ENCODE data around the gene BBOF1. TPM values are rescaled to one million over a fixed set of nuclear protein-coding genes. Genes with fewer than 3 reads are reported as not detected.
A peak's percentile ranks its signal among the peaks of the same experiment; 100 is the strongest.

BBOF1 gene
- total RNA-seq, 2 experiments from 2014 or later: 1.6 to 1.9 TPM

DNA sequence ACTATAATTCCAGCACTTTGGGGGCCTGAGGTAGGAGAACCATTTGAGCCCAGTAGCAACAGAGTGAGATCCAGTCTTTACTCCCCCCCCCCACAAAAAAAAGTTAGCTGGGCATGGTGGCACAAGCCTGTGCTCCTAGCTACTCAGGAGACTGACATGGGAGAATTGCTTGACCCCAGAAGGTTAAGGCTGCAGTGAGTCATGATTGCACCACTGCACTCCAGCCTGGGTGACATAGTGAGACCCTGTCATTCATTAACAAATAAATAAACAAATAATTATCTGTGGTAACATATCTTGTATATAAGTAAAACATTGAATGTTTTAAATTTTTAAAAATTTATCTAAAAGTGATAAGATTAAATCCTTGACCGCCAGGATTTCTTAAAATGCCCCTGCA, 4.8 kb upstream of the BBOF1 start:
- peaks cover 7% of the 10 kb centered on the region for H3K4me1 Mint-ChIP-seq

DNA sequence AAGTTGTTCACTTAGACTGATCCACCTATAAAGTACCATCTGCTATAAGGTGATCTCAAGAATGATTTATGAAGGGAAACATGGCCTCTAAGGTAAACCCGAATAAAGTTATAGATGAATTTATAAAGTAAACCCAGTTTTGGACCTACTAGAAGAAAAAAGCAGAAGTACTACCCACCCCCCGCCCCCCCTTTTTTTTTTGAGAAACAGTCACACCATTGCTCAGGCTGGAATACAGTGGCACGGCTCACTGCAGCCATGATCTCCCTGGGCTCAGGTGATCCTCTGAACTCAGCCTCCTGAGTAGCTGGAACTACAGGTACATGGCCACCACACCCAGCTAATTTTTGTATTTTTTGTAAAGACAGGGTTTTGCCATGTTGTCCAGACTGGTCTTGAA, 4.0 kb upstream of the BBOF1 start:
- Mint-ChIP-seq H3K9me3 (no peaks in the 10 kb centered on the region), H3K4me1 (peaks cover 12% of the 10 kb centered on the region), H3K36me3 (peaks cover 2% of the 10 kb centered on the region), H3K27me3 (no peaks in the 10 kb centered on the region), H3K4me3 (no peak overlapping the region), H3K27ac (no peak overlapping the region)
- DNase-seq: no peak

More for the DNA sequence above, 4.8 kb upstream of the BBOF1 start:
- no peak for DNase-seq
- H3K9me3 Mint-ChIP-seq: no peaks in the 10 kb centered on the region
- H3K27me3 Mint-ChIP-seq: no peaks in the 10 kb centered on the region
- peaks cover 2% of the 10 kb centered on the region for H3K36me3 Mint-ChIP-seq
- no peak overlapping the region for H3K4me3 Mint-ChIP-seq
- H3K27ac Mint-ChIP-seq: no peak overlapping the region

DNA sequence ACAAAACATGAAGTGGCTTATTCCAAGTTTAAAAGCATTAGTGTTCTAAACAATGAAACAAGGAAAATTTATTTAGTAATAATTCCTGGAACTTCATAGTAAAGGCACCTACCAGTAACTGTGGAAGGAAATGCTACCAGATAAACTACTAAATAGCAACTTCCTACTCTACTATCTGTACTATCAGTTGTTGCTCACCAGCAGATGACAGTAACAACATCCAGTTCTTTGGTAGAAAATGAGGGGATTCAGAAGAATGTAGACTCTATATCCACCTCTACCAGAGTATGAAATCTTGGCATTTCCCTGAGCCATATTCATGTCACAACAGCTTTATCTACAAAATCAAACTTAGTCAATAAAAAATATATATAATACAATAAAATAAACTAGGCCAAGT, 3.2 kb upstream of the BBOF1 start:
- H3K27ac Mint-ChIP-seq: no peak overlapping the region
- H3K9me3 Mint-ChIP-seq: no peaks in the 10 kb centered on the region
- H3K27me3 Mint-ChIP-seq: no peaks in the 10 kb centered on the region
- H3K36me3 Mint-ChIP-seq: peaks cover 2% of the 10 kb centered on the region
- H3K4me1 Mint-ChIP-seq: peaks cover 12% of the 10 kb centered on the region
- DNase-seq: no peak
- H3K4me3 Mint-ChIP-seq: no peak overlapping the region

DNA sequence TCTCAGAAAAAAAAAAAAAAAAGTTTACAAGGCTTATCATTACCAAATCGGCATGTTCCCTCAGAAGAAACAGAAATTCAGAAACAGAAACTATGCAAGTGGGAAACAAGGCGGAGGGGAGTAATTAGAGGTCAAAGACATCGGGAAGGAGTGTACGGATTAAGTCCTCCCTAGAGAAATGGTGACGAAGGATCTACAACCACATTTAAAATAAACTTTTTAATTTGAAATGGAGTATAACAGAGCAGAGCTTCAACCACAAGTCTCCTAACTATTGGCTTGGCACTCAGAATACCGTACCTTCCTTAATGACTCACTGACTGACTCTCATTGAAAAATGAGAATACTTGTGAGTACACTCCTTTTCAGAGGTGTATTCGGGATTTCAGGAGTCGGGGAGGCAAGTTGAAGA, 969 bp upstream of the BBOF1 start:
- no peak for DNase-seq

DNA sequence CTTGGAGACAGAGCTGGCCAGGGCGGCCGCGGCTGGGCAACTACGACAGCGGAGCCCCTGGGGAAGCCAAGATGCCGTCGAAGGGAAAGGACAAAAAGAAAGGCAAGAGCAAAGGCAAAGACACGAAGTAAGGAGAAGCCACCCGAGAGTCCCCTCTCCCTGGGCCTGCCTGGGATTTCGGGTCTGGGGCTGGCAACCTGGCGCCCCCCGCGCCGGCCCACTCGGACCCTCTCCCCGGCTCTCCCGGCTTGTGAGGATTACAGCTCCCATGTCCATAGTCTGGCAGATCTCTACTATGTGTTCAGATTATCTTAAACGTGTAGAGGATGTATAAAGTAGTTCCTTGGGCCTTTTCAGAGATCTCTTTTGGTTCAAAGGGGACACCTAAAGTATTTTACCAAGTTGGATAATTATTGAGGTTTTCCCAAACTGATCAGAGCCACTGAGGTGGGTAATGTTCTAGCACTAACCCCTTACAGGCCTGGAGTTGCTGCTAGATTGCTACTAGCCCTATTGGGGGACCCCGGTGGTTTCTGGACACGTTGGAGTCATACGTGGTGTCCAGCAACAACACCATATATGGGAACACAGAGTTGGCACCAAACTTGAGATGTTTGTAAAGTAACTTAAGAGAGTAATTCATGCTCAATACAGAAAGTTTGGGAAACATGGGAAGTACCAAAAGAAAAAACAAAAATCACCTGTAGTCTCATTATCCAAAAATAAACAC, 424 bp downstream of the BBOF1 start:
- H3K4me3 Mint-ChIP-seq: peak overlapping the region; percentile 97
- no peaks in the 10 kb centered on the region for H3K9me3 Mint-ChIP-seq
- H3K36me3 Mint-ChIP-seq: peaks cover 2% of the 10 kb centered on the region
- DNase-seq: no peak
- peak overlapping the region; percentile 83 for H3K27ac Mint-ChIP-seq
- H3K4me1 Mint-ChIP-seq: peaks cover 12% of the 10 kb centered on the region
- no peaks in the 10 kb centered on the region for H3K27me3 Mint-ChIP-seq

More for the DNA sequence above, 969 bp upstream of the BBOF1 start:
- Mint-ChIP-seq H3K27me3 (no peaks in the 10 kb centered on the region), H3K4me1 (peaks cover 12% of the 10 kb centered on the region), H3K9me3 (no peaks in the 10 kb centered on the region), H3K36me3 (peaks cover 2% of the 10 kb centered on the region), H3K4me3 (peak overlapping the region; percentile 97), H3K27ac (peak overlapping the region; percentile 98)

DNA sequence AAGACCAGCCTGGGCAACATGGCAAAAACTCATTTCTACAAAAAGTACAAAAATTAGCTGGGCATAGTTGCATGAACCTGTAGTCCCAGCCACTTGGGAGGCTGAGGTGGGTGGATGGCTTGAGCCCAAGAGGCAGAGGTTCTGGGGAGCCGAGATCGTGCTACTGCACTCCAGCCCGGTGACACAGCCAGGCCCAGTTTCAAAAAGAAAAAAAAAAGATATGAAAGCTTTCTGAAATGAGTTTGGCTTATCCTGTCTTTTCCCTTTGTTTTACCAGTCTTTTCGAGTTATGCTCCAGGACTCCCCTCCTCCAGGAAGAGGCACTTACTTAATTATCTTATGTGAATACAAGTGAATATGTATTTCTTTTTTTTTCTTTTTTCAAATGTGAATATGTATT, 3.2 kb downstream of the BBOF1 start:
- H3K27me3 Mint-ChIP-seq: no peaks in the 10 kb centered on the region
- no peak overlapping the region for H3K27ac Mint-ChIP-seq
- no peaks in the 10 kb centered on the region for H3K9me3 Mint-ChIP-seq
- DNase-seq: no peak
- no peak overlapping the region for H3K4me3 Mint-ChIP-seq
- peaks cover 2% of the 10 kb centered on the region for H3K36me3 Mint-ChIP-seq
- H3K4me1 Mint-ChIP-seq: peaks cover 10% of the 10 kb centered on the region

DNA sequence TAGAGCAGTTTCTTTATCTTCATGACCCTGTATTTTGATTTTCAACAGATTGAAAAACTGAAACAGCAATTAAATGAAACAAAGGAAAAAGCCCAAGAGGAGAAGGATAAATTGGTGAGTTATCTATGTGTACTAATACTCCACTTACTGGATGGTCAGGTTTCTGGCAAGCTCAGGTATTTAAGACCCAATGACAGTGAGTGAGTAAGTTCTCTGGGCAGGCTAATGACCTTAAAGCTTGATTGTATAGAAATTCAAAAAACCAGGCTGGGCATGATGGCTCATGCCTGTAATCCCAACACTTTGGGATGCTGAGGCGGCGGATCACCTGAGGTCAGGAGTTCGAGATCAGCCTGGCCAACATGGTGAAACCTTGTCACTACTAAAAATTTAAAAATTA, 10.0 kb downstream of the BBOF1 start:
- H3K27me3 Mint-ChIP-seq: no peaks in the 10 kb centered on the region
- no peaks in the 10 kb centered on the region for H3K36me3 Mint-ChIP-seq
- no peaks in the 10 kb centered on the region for H3K4me1 Mint-ChIP-seq
- no peak for DNase-seq
- H3K9me3 Mint-ChIP-seq: no peaks in the 10 kb centered on the region
- H3K27ac Mint-ChIP-seq: no peak overlapping the region
- no peak overlapping the region for H3K4me3 Mint-ChIP-seq

DNA sequence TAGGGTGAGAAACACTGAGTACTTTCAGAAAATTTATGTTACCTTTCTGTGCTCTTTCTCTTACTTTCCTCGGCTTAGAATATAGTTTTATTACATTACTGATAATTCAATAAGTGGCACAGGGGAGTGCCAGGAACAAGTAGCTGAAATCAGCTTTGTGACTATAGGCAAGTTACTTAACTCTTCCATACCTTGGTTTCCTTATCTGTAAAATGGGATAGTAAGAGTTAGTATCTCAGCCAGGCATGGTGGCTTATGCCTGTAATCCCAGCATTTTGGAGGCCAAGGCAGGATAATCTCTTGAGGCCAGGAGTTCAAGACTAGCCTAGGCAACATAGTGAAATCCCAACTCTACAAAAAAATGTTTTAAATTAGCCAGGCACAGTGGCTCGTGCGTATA, 15.4 kb downstream of the BBOF1 start:
- H3K9me3 Mint-ChIP-seq: no peaks in the 10 kb centered on the region
- H3K27me3 Mint-ChIP-seq: no peaks in the 10 kb centered on the region
- H3K4me1 Mint-ChIP-seq: no peaks in the 10 kb centered on the region
- H3K4me3 Mint-ChIP-seq: no peak overlapping the region
- peak overlapping the region; percentile 6 for H3K27ac Mint-ChIP-seq
- no peak for DNase-seq
- H3K36me3 Mint-ChIP-seq: no peaks in the 10 kb centered on the region

DNA sequence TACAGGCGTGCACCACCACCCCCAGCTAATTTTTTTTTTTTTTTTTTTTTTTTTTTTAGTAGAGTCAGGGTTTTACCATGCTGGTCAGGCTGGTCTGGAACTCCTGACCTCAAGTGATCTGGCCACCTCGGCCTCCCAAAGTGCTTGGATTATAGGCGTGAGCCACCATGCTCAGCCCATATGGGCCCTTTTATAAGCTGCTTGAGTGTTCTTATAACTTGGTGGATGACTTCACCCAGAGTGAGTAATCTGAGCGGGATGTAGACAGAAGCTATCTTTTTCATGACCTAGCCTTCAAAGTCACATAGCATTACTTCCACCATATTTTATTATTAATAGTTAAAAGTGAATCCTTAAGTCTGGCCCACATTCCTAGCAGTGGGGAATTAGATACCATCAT, 16.4 kb downstream of the BBOF1 start:
- Mint-ChIP-seq H3K9me3 (no peaks in the 10 kb centered on the region), H3K36me3 (no peaks in the 10 kb centered on the region), H3K27ac (no peak overlapping the region), H3K4me1 (no peaks in the 10 kb centered on the region), H3K4me3 (no peak overlapping the region), H3K27me3 (no peaks in the 10 kb centered on the region)
- no peak for DNase-seq

DNA sequence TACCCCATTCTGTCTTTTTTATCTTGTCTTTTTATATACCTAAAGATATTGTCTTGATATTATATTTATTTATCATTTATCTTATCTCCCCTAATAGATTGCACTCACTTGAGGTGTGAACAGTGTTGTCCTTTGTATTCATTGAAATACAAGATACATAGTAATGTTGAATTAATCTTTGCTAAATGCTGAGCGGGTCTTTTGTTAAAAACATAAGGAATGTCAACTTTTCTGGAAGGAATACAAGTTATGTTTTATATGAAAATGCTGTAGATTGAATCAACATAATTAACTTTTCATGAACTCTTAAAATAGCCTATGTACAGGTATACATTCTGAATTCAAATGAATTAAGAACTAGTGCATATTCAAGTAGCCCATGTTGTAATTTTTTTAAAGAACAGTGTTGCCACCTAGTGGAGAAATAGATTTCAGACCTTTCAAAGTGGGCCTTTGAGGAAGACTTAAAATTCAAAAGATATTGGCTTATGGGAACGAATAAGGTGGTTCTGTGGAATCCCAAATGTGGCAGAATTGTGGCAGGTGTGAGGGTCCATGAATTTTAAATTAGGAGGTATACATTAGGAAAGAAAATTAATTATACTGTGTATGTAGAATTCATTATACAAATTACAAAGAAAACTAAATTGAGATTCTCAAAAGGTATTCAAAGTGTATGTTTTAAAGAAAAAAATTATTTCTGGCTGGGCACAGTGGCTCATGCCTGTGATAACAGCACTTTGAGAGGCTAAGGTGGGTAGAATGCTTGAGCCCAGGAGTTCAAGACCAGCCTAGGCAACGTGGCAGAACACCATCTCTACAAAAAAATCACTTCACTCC, 19.1 kb downstream of the BBOF1 start:
- Mint-ChIP-seq H3K4me1 (no peaks in the 10 kb centered on the region), H3K27me3 (no peaks in the 10 kb centered on the region), H3K4me3 (no peak overlapping the region), H3K36me3 (no peaks in the 10 kb centered on the region), H3K9me3 (no peaks in the 10 kb centered on the region), H3K27ac (no peak overlapping the region)
- no peak for DNase-seq

DNA sequence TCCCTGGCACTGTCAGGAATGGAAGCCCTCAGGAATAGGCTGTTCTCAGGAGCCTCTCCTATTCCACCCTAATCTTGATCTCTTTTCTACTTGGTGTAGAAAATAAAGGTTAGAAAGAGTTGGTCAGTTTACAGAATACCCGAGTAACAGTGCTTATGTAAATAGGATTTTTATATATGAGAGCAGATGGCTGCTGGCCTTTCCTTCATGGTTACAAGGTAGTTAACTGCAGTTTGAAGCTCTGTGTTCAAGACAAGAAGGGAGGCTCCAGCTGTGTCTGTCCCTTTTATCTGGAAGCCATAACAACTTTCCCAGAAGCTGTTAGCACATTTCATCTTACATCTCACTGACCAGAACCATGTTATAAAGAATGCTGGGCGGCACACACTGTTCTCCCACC, 23.1 kb downstream of the BBOF1 start:
- Mint-ChIP-seq H3K4me1 (no peaks in the 10 kb centered on the region), H3K9me3 (no peaks in the 10 kb centered on the region), H3K36me3 (no peaks in the 10 kb centered on the region), H3K27me3 (no peaks in the 10 kb centered on the region), H3K27ac (no peak overlapping the region), H3K4me3 (no peak overlapping the region)
- DNase-seq: no peak

DNA sequence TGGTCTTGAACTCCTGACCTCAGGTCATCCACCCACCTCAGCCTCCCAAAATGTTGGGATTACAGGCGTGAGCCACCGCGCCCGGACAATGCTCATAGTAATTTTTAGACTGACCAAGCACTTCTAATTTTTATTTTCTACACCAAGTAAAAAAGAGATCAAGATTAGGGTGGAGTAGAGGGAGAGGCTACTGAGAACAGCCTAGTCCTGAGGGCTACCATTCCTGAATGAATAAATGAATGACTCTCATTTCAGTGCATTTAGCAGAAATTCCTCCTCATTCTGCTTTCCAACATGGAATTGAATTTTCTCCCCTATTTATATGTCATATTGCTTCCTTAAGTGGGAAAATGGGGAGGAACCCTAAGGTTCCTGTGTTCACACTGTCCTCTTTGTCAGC, 26.4 kb downstream of the BBOF1 start:
- H3K27me3 Mint-ChIP-seq: no peaks in the 10 kb centered on the region
- no peaks in the 10 kb centered on the region for H3K9me3 Mint-ChIP-seq
- H3K27ac Mint-ChIP-seq: no peak overlapping the region
- no peaks in the 10 kb centered on the region for H3K36me3 Mint-ChIP-seq
- H3K4me3 Mint-ChIP-seq: no peak overlapping the region
- no peak for DNase-seq
- H3K4me1 Mint-ChIP-seq: no peaks in the 10 kb centered on the region

DNA sequence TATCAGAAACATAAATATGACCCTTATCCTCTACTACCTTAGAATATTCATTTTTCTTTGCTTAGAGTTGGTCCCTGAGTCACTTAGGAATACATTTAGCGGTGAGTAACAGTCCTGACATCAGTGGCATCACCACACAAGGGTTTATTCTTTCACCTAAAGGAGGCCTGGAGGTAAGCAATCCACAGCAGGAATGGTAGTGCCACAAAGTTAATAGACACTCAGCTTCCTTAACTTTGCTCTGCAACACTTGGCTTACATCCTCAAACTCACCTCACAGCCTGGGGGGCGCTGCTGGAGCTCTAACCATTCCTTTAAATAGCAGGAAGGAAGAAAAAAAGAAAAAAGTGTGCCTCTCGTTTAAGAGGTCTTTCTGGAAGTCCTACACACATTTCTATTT, 29.1 kb downstream of the BBOF1 start:
- Mint-ChIP-seq H3K27me3 (no peaks in the 10 kb centered on the region), H3K9me3 (no peaks in the 10 kb centered on the region), H3K27ac (no peak overlapping the region), H3K4me1 (no peaks in the 10 kb centered on the region), H3K36me3 (no peaks in the 10 kb centered on the region), H3K4me3 (no peak overlapping the region)
- DNase-seq: no peak

DNA sequence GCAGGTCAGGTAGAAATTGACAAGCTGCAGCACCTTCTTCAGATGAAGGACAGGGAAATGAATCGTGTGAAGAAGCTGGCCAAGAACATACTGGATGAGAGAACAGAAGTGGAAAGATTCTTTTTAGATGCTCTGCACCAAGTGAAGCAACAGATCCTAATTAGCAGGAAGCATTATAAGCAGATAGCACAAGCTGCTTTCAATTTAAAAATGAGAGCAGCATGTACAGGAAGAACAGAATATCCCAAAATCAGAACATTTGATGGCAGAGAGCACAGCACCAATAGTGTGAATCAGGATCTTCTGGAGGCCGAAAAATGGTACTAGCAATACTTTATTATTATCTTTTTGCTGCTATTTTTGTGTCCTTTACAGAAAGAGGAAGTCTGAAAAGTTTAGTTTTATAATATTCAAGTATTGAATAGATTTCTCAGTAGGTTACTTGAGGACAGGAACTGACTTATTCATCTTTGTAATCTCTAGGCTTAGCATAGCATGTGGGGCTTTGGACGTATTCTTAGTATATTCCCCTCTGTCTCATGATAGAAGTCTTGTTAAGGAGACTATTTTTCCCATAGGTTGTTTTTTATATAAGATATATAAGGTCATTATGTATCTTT, 30.8 kb downstream of the BBOF1 start:
- H3K4me3 Mint-ChIP-seq: no peak overlapping the region
- no peak for DNase-seq
- no peak overlapping the region for H3K27ac Mint-ChIP-seq
- no peaks in the 10 kb centered on the region for H3K4me1 Mint-ChIP-seq
- H3K9me3 Mint-ChIP-seq: no peaks in the 10 kb centered on the region
- H3K36me3 Mint-ChIP-seq: no peaks in the 10 kb centered on the region
- no peaks in the 10 kb centered on the region for H3K27me3 Mint-ChIP-seq

DNA sequence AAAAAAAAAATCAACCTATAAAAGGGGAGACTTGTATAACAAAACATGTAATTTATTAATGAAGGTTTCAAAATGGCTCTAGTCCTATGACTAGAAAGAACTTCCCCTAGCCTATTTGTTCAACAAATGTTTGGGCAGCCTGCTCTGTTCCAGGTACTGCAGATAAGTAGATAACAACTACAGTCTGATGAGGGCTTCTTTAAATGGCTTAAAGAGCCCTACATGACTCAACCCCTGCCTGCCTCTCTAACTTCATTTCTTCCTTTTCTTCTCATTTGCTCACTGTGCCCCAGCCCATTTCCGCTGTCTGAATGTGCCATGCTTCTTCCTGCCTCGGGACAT, 43.6 kb downstream of the BBOF1 start:
- Mint-ChIP-seq H3K36me3 (peaks cover 2% of the 10 kb centered on the region), H3K4me3 (no peak overlapping the region), H3K9me3 (no peaks in the 10 kb centered on the region), H3K27ac (no peak overlapping the region), H3K27me3 (no peaks in the 10 kb centered on the region), H3K4me1 (no peaks in the 10 kb centered on the region)
- no peak for DNase-seq

Data from activated naive CD8-positive, alpha-beta T cell treated with anti-CD3 and anti-CD28 coated beads for 36 hours (primary cell).